ENCODE data around the gene NUDT10.
A peak's percentile ranks its signal among the peaks of the same experiment; 100 is the strongest.
"Not testable (repeated sequence)": the region's sequence is repeated elsewhere in the genome, so short reads cannot be mapped to it uniquely, and the experiment has no call there.

The NUDT10 gene

GRCh38 chrX:51332188-51332942 is at the start of gene NUDT10:
NUDT10 (plus strand) TSS chrX:51332822; CDS start chrX:51332966, 144 bp downstream.
- no peak for TF ChIP-seq CTCF (IDR thresholded peaks at IDR 0.05; ENCODE audit: insufficient read depth, low read length, missing control alignments)
- peak within 1 kb of the TSS; percentile 54 for H3K4me3 ChIP-seq (ENCODE audit: low read depth, low read length)
- POLR2A ChIA-PET = no interaction called here
- CTCF ChIA-PET = no interaction called here
- DNase-seq (ENCODE audit: low read depth, low spot score) = no peak

GRCh38 chrX:51292421-51292820 is 40.2 kb upstream of the NUDT10 start:
- DNase-seq (ENCODE audit: low read depth, low spot score) = no peak
- ChIA-PET POLR2A (no interaction called here), CTCF (no interaction called here)
- H3K4me3 ChIP-seq (ENCODE audit: low read depth, low read length) = no peak overlapping the region
- no peak for TF ChIP-seq CTCF (IDR thresholded peaks at IDR 0.05; ENCODE audit: insufficient read depth, low read length, missing control alignments)

- TF ChIP-seq CTCF (IDR thresholded peaks at IDR 0.05; ENCODE audit: insufficient read depth, low read length, missing control alignments) = no peak
- no peak for DNase-seq (ENCODE audit: low read depth, low spot score)
- H3K4me3 ChIP-seq (ENCODE audit: low read depth, low read length) = no peak overlapping the region
- CTCF ChIA-PET = no interaction called here
- POLR2A ChIA-PET = no interaction called here
These were observed 36.5 kb upstream of the NUDT10 start for GRCh38 chrX:51296138-51296537.

- ChIA-PET POLR2A (no interaction called here), CTCF (no interaction called here)
- no peak for TF ChIP-seq CTCF (IDR thresholded peaks at IDR 0.05; ENCODE audit: insufficient read depth, low read length, missing control alignments)
- H3K4me3 ChIP-seq (ENCODE audit: low read depth, low read length) = no peak overlapping the region
- no peak for DNase-seq (ENCODE audit: low read depth, low spot score)
These were observed 16.4 kb upstream of the NUDT10 start for GRCh38 chrX:51316271-51316670.

GRCh38 chrX:51332943-51333785 is 542 bp downstream of the NUDT10 start:
- CTCF ChIA-PET; DNase-seq (ENCODE audit: low read depth, low spot score); POLR2A ChIA-PET: not testable (repeated sequence)
- H3K4me3 ChIP-seq (ENCODE audit: low read depth, low read length) = peak overlapping the region; percentile 54

- no peak for TF ChIP-seq CTCF (IDR thresholded peaks at IDR 0.05; ENCODE audit: insufficient read depth, low read length, missing control alignments)
- ChIA-PET POLR2A (no interaction called here), CTCF (no interaction called here)
- DNase-seq (ENCODE audit: low read depth, low spot score) = no peak
- H3K4me3 ChIP-seq (ENCODE audit: low read depth, low read length) = no peak overlapping the region
These were observed 1.7 kb downstream of the NUDT10 start for GRCh38 chrX:51334276-51334675.
